ENCODE results near the gene PDE4D.

GRCh38 chr5:59709346-59709821 is 184.1 kb downstream of the PDE4D start:
- TF ChIP-seq CTCF (conservative IDR thresholded peaks at IDR 0.05; ENCODE audit: low read depth, low read length) = no peak
- TF ChIP-seq EZH2 (IDR thresholded peaks at IDR 0.05; ENCODE audit: borderline replicate concordance, low read depth, low read length, poor library complexity, severe bottlenecking) = no peak
